A549 treated with RU486 at 1 μM for 4 hours (cell line): ENCODE data around the gene CD82. TPM values are rescaled to one million over a fixed set of nuclear protein-coding genes. Genes with fewer than 3 reads are reported as not detected.

Experiments
- total RNA-seq: library from RNA; stranded (reverse); fragments of 200-300 nt; extraction: Qiagen RNA extraction; gene quantifications from 5 replicates; pipeline ENCODE4 v1.2.3, GENCODE V29; 2022; ENCODE audit warnings: low read depth

The CD82 gene, protein sequence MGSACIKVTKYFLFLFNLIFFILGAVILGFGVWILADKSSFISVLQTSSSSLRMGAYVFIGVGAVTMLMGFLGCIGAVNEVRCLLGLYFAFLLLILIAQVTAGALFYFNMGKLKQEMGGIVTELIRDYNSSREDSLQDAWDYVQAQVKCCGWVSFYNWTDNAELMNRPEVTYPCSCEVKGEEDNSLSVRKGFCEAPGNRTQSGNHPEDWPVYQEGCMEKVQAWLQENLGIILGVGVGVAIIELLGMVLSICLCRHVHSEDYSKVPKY
- total RNA-seq, result 4.3 to 12.3 TPM (median 6.1 TPM) in 5 replicates

DNA sequence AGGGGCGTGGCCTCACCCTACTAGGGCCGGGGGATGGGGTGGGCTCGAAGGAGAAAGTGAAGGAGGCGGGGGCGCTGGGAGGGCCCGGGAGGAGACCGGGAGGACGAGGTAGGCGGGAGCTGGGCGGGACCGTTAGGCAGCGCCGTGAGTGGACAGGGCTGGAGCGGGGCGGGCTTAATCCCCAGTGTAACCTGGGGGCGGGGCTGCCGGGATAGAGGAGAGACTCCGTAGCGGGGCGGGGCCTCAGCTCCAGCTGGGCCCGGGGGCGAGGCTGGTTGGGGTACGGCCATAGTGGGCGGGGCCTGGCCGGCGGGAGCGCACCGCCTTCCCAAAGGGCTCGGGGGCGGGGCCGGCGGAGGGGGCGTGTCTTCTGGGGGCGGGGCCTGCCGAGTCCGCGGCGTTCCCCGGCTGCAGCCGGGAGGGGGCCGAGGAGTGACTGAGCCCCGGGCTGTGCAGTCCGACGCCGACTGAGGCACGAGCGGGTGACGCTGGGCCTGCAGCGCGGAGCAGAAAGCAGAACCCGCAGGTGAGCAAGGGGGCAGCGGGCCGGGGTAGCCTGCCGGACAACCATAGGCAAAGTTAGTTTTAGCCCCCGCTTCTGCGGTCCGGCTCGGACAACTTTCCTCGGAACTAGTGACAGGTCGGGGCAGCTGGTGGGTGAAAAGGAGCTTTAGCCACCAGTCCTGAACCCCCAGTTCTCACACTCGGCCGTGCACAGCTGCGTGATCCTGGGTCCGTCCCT is at the start of gene CD82:
Gene CD82 (plus strand): TSS at position 453 of the 742 bp plus-strand sequence. CDS start 29,000 bp downstream, outside the sequence.

Other genes starting within 250 kb of the CD82 start
- gene TSPAN18, start 161.3 kb downstream of the CD82 start, total RNA-seq, result 1.4 to 2.8 TPM (median 2.3 TPM) in 5 replicates